CD14-positive monocyte (primary cell): ENCODE data around the gene OR2AK2. TPM values are rescaled to one million over a fixed set of nuclear protein-coding genes. Genes with fewer than 3 reads are reported as not detected.

Source experiments
- DNase-seq, 3 donors: peaks; one replicate each; pipeline ENCODE4 v3.0.0-alpha.2; 2011 to 2022
- H2AFZ ChIP-seq: 2 replicates; pipeline ENCODE4 v1.6.0; 2012; ENCODE audit warnings: mild to moderate bottlenecking, low read depth, low read length, inconsistent platforms; ENCODE audit not compliant: insufficient read depth, poor library complexity, severe bottlenecking
- H3K27ac ChIP-seq, 2 donors: 1 replicate in 1 of 2; 2 replicates in 1 of 2; pipeline ENCODE4 v1.5.1; 2012 to 2013; ENCODE audit warnings: low read length in 2 of 2, control low read depth in 1 of 2, inconsistent platforms in 1 of 2, low read depth in 1 of 2, mild to moderate bottlenecking in 1 of 2
- H3K27me3 ChIP-seq, 2 donors: one replicate each; pipeline versions ENCODE4 v1.6.0 to v1.6.1; 2011 to 2013; ENCODE audit warnings: low read length in 2 of 2; ENCODE audit not compliant: control insufficient read depth in 2 of 2, insufficient read depth in 2 of 2
- H3K36me3 ChIP-seq, 2 donors: replicated peaks in 1 of 2; 1 replicate in 1 of 2; 2 replicates in 1 of 2; pipeline versions ENCODE4 v1.5.1 to v1.6.1; 2012 to 2013; ENCODE audit warnings: low read length in 2 of 2, control low read depth in 1 of 2, inconsistent platforms in 1 of 2, mild to moderate bottlenecking in 1 of 2; ENCODE audit not compliant: insufficient read depth in 2 of 2, control insufficient read depth in 1 of 2
- H3K4me1 ChIP-seq, 2 donors: 1 replicate in 1 of 2; 2 replicates in 1 of 2; pipeline versions ENCODE4 v1.5.1 to v1.6.1; 2012 to 2013; ENCODE audit warnings: low read length in 2 of 2, control low read depth in 1 of 2, inconsistent platforms in 1 of 2, mild to moderate bottlenecking in 1 of 2, moderate library complexity in 1 of 2; ENCODE audit not compliant: insufficient read depth in 2 of 2, control insufficient read depth in 1 of 2
- H3K4me2 ChIP-seq: replicated peaks from 2 replicates; pipeline ENCODE3; 2012; ENCODE audit warnings: low read length, moderate library complexity, mild to moderate bottlenecking; ENCODE audit not compliant: poor library complexity, severe bottlenecking; ENCODE audit errors: extremely low read depth
- H3K4me3 ChIP-seq, 3 experiments: fragments of 200-600 bp in 1 of 3; sonication (generic) in 1 of 3; replicated peaks in 1 of 3; 1 replicate in 2 of 3; 2 replicates in 1 of 3; pipeline ENCODE4 v1.5.1; 2011 to 2013; ENCODE audit warnings: low read length in 3 of 3, mild to moderate bottlenecking in 3 of 3, control low read depth in 2 of 3, low read depth in 2 of 3, inconsistent platforms in 1 of 3, moderate library complexity in 1 of 3
- H3K79me2 ChIP-seq: 2 replicates; pipeline ENCODE4 v1.6.0; 2012; ENCODE audit warnings: mild to moderate bottlenecking, control low read depth, inconsistent platforms, low read length, moderate library complexity; ENCODE audit not compliant: insufficient read depth
- H3K9ac ChIP-seq: 2 replicates; pipeline ENCODE4 v1.6.0; 2017; ENCODE audit warnings: low read length, mild to moderate bottlenecking; ENCODE audit not compliant: insufficient read depth, poor library complexity, severe bottlenecking
- H3K9me3 ChIP-seq, 2 donors: replicated peaks in 1 of 2; 1 replicate in 1 of 2; 2 replicates in 1 of 2; pipeline versions ENCODE4 v1.5.1 to v1.6.1; 2012 to 2013; ENCODE audit warnings: low read length in 2 of 2, control low read depth in 1 of 2; ENCODE audit not compliant: control insufficient read depth in 1 of 2, insufficient read depth in 1 of 2
- H4K20me1 ChIP-seq: 2 replicates; pipeline ENCODE4 v1.6.0; 2012; ENCODE audit warnings: mild to moderate bottlenecking, low read length, control low read depth, moderate library complexity; ENCODE audit not compliant: insufficient read depth
- H3K27ac Mint-ChIP-seq, 7 donors: one replicate each; pipeline ENCODE4 v1.8.0; 2020; ENCODE audit warnings: mild to moderate bottlenecking in 7 of 7, mixed read lengths in 7 of 7, moderate library complexity in 6 of 7, inconsistent platforms in 2 of 7
- H3K27me3 Mint-ChIP-seq, 3 donors: one replicate each; pipeline ENCODE4 v1.8.0; 2021 to 2022; ENCODE audit warnings: low read depth in 3 of 3, mild to moderate bottlenecking in 3 of 3, mixed read lengths in 3 of 3, moderate library complexity in 3 of 3, inconsistent platforms in 1 of 3
- H3K36me3 Mint-ChIP-seq, 2 donors: one replicate each; pipeline ENCODE4 v1.8.0; 2020; ENCODE audit warnings: mixed read lengths in 2 of 2, inconsistent platforms in 1 of 2, mild to moderate bottlenecking in 1 of 2
- H3K4me1 Mint-ChIP-seq: one replicate; pipeline ENCODE4 v1.8.0; 2020; ENCODE audit warnings: mild to moderate bottlenecking, mixed read lengths
- H3K4me3 Mint-ChIP-seq, 2 donors: one replicate each; pipeline ENCODE4 v1.8.0; 2020; ENCODE audit warnings: mild to moderate bottlenecking in 2 of 2, mixed read lengths in 2 of 2, moderate library complexity in 1 of 2
- H3K9me3 Mint-ChIP-seq, 7 donors: one replicate each; pipeline ENCODE4 v1.8.0; 2020 to 2022; ENCODE audit warnings: mixed read lengths in 7 of 7, mild to moderate bottlenecking in 6 of 7, moderate library complexity in 6 of 7, inconsistent platforms in 2 of 7
- WGBS: methylation state at CpG from one replicate; pipeline ENCODE4 v1.1.5; 2013; ENCODE audit warnings: missing lambda C conversion rate; ENCODE audit not compliant: insufficient coverage; 5-methylcytosine and 5-hydroxymethylcytosine counted together
- intact Hi-C, 2 donors: fragments of 100-400 bp; cut with micrococcal nuclease; formaldehyde crosslinking; loops; one replicate each; pipeline versions ENCODE4 v1.15.0 to v1.15.1; 2023
- polyA plus RNA-seq, 3 donors: library from polyadenylated mRNA; depleted of rRNA in 1 of 3; unstranded in 2 of 3; stranded (reverse) in 1 of 3; fragments of 300-500 nt in 2 of 3; fragments of >200 nt in 1 of 3; fragmentation: Illumina TruSeq in 2 of 3; gene quantifications; 1 replicate in 2 of 3; 2 replicates in 1 of 3; pipeline ENCODE4 v1.2.3, GENCODE V29; 2012 to 2021
- TF ChIP-seq, protein P1 (sequence below): fragments of 200-600 bp; IDR thresholded peaks from one replicate; pipeline ENCODE4 v1.8.0; 2022; ENCODE audit warnings: antibody characterized with exemption, mild to moderate bottlenecking

OR2AK2 gene
- polyA plus RNA-seq, 3 donors: not detected

DNA sequence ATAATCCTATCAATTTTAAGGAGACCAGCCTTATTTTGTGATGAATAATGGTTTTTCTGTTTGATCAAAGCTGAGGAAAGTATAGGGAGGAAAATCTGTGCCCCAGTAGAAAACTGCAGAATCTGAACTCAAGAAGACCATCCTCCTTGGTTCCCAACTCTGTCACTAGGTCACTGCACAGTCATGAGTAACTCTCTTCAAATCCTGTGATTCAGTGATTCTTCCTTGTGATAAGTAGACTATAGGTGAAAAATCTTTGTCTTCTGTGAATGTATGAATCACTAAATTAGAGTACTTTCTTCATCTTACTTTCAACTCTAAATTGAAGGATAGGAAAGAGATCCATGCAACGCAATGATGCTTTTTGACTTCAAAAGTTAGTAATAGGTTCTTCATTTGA lies 35.1 kb downstream of the OR2AK2 start:
- no peak overlapping the region for H3K9ac ChIP-seq
- DNase-seq: no peak
- H3K9me3 Mint-ChIP-seq: peaks cover 0 to 8% (median 3%) of the 10 kb centered on the region in 7 donors
- no CpG with 5 or more reads among the region's 1 CpG for WGBS
- H3K27ac ChIP-seq: no peak overlapping the region
- no peaks in the 10 kb centered on the region for H4K20me1 ChIP-seq
- no peak overlapping the region for H3K27ac Mint-ChIP-seq
- H2AFZ ChIP-seq: no peak overlapping the region
- no peak overlapping the region for H3K4me3 ChIP-seq
- H3K9me3 ChIP-seq: no peaks in the 10 kb centered on the region
- H3K36me3 Mint-ChIP-seq: no peaks in the 10 kb centered on the region
- intact Hi-C loops: no loop called here
- H3K27me3 Mint-ChIP-seq: peaks cover 0 to 2% (median 0%) of the 10 kb centered on the region in 3 donors
- no peaks in the 10 kb centered on the region for H3K4me1 ChIP-seq
- no peaks in the 10 kb centered on the region for H3K36me3 ChIP-seq
- TF ChIP-seq, protein P1, sequence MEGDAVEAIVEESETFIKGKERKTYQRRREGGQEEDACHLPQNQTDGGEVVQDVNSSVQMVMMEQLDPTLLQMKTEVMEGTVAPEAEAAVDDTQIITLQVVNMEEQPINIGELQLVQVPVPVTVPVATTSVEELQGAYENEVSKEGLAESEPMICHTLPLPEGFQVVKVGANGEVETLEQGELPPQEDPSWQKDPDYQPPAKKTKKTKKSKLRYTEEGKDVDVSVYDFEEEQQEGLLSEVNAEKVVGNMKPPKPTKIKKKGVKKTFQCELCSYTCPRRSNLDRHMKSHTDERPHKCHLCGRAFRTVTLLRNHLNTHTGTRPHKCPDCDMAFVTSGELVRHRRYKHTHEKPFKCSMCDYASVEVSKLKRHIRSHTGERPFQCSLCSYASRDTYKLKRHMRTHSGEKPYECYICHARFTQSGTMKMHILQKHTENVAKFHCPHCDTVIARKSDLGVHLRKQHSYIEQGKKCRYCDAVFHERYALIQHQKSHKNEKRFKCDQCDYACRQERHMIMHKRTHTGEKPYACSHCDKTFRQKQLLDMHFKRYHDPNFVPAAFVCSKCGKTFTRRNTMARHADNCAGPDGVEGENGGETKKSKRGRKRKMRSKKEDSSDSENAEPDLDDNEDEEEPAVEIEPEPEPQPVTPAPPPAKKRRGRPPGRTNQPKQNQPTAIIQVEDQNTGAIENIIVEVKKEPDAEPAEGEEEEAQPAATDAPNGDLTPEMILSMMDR: no peak
- H3K4me1 Mint-ChIP-seq: no peaks in the 10 kb centered on the region
- H3K4me2 ChIP-seq: no peak overlapping the region
- H3K4me3 Mint-ChIP-seq: no peak overlapping the region
- no peaks in the 10 kb centered on the region for H3K27me3 ChIP-seq
- H3K79me2 ChIP-seq: no peaks in the 10 kb centered on the region

DNA sequence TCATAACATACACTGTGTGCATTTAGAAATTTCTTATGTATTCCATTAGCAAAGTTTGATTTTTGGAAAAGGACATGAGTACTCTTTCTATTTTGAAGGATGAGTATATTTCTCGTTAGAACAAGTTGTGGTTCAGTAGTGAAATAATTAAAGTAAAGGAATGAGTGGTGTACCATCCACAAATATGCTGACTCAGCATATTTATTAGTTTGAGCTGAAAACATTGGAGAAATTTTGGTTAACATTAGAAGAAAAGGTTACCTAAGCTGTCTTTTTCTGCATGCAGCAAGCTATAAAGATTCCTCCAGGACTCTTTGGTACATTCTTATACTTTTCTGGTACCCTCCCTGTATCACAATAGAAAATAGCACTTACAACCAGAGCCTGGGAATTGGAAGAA lies 42.7 kb downstream of the OR2AK2 start:
- Mint-ChIP-seq H3K27me3 (peaks cover 0 to 2% (median 0%) of the 10 kb centered on the region in 3 donors), H3K4me3 (no peak overlapping the region), H3K36me3 (no peaks in the 10 kb centered on the region), H3K9me3 (peaks cover 11 to 34% (median 26%) of the 10 kb centered on the region in 7 donors), H3K4me1 (no peaks in the 10 kb centered on the region), H3K27ac (no peak overlapping the region)
- intact Hi-C loops: no loop called here
- Histone ChIP-seq H3K36me3 (no peaks in the 10 kb centered on the region), H3K9ac (no peak overlapping the region), H3K27me3 (no peaks in the 10 kb centered on the region), H3K27ac (no peak overlapping the region), H3K4me3 (no peak overlapping the region), H4K20me1 (no peaks in the 10 kb centered on the region), H3K79me2 (no peaks in the 10 kb centered on the region), H2AFZ (no peak overlapping the region), H3K9me3 (peaks cover 5 to 27% of the 10 kb centered on the region in 2 donors), H3K4me1 (no peaks in the 10 kb centered on the region), H3K4me2 (no peak overlapping the region)
- TF ChIP-seq, protein P1: no peak
- DNase-seq: no peak
- WGBS: no CpG with 5 or more reads among the region's 1 CpG
